ENCODE data around the gene TMEM201.

The TMEM201 gene

DNA sequence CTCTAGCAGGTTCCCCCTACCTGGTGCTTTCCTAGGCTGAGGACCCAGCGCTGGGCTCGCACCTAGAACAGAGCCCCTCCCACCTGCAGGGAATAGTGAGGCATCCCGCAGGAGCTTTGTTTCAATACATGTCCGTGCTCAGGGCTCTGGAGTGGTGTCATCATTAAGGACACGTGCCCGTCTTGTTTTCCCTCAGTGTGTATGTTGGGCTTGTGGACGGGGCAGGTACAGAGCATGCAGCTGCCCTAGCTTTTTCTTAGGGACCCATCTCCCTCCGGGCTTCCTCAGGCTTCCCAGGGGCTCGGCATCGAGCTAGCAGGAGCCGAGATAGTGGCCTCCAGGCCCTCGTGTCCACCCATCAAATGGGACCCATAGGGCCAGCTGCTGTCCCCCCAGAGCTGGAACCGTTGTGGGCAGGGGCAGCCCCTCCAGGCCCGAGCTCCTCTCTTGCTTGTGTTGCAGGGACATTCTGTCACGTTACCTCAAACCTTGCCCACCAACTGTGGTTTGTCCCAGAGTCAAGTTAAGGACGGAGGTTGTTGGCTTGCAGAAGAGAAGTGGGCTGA is 3.9 kb downstream of the TMEM201 start:
- peaks cover 54% of the 10 kb centered on the region for H3K4me1 Mint-ChIP-seq
- H3K9me3 Mint-ChIP-seq = no peaks in the 10 kb centered on the region
- no peaks in the 10 kb centered on the region for H3K36me3 Mint-ChIP-seq
- peak overlapping the region; percentile 65 for H3K27ac Mint-ChIP-seq
- ATAC-seq = no peak
- H3K27me3 Mint-ChIP-seq = no peaks in the 10 kb centered on the region
- no peak overlapping the region for H3K4me3 Mint-ChIP-seq

- H3K27ac Mint-ChIP-seq = peak overlapping the region; percentile 65
- H3K4me1 Mint-ChIP-seq = peaks cover 50% of the 10 kb centered on the region
- ATAC-seq = no peak
- H3K9me3 Mint-ChIP-seq = no peaks in the 10 kb centered on the region
- no peak overlapping the region for H3K4me3 Mint-ChIP-seq
- no peaks in the 10 kb centered on the region for H3K27me3 Mint-ChIP-seq
- no peaks in the 10 kb centered on the region for H3K36me3 Mint-ChIP-seq
These were observed 4.4 kb downstream of the TMEM201 start for GRCh38 chr1:9593147-9593491.

- H3K27me3 Mint-ChIP-seq = no peaks in the 10 kb centered on the region
- peaks cover 48% of the 10 kb centered on the region for H3K4me1 Mint-ChIP-seq
- H3K4me3 Mint-ChIP-seq = no peak overlapping the region
- peak overlapping the region; percentile 65 for H3K27ac Mint-ChIP-seq
- ATAC-seq = peak; percentile 2
- no peaks in the 10 kb centered on the region for H3K9me3 Mint-ChIP-seq
- H3K36me3 Mint-ChIP-seq = no peaks in the 10 kb centered on the region
These were observed 5.1 kb downstream of the TMEM201 start for GRCh38 chr1:9593492-9594465.

DNA sequence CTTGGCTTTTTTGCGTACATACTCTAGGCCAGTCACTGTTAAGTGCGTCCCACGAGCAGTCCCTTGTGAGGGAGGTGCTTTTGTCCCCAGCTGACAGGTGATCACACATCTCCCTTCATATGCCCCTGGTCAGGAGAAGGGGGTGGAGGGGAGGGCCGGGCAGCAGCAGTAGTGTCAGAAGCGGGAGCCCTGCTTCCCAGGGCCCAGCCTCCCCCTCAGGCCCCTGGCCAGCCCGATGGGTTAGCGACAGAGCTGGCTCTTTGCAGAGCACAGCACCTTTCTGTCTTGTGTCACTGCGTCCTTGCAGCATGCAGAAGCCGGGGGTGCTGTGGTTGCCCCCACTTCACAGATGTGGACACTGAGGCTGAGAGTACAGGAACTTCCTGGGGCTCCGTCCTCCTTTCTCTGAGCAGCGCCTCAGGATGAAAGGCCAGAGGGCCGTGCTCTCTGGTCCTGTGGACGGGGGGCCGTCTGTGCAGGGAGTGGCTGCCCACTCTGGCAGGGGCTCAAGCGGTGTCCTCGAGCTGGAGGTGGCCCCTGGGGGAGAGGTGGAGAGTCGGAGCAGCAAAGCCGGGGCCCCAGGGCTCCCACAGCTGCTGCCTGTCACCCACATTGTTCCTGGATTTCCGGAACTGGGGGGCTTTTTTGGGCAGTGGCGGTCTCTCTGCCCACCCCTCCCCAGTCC is 5.9 kb downstream of the TMEM201 start:
- ATAC-seq = no peak
- Mint-ChIP-seq H3K4me1 (peaks cover 44% of the 10 kb centered on the region), H3K9me3 (no peaks in the 10 kb centered on the region), H3K27me3 (no peaks in the 10 kb centered on the region), H3K27ac (no peak overlapping the region), H3K36me3 (no peaks in the 10 kb centered on the region), H3K4me3 (no peak overlapping the region)

- Mint-ChIP-seq H3K9me3 (no peaks in the 10 kb centered on the region), H3K4me3 (no peak overlapping the region), H3K36me3 (peaks cover 5% of the 10 kb centered on the region), H3K27ac (no peak overlapping the region), H3K27me3 (no peaks in the 10 kb centered on the region), H3K4me1 (peaks cover 37% of the 10 kb centered on the region)
- ATAC-seq = no peak
These were observed 6.7 kb downstream of the TMEM201 start for GRCh38 chr1:9595156-9595967.

DNA sequence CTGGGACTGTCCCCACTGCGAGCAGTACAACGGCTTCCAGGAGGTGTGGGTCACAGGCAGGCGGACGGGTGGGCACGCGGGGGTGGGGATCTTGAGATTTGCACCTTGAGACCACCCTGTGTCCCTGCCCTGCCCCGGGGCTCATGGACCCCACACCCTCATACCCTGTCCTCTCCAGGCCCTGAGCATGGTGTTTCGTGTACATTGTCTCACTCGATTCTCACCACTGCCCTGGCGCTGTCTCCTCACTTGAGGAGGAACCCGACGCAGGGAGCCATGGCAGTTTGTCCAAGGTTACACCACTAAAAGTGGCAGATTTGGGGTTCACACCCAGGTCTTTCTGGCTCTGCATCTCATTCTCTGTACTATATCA is 7.2 kb downstream of the TMEM201 start:
- no peak overlapping the region for H3K27ac Mint-ChIP-seq
- no peaks in the 10 kb centered on the region for H3K27me3 Mint-ChIP-seq
- ATAC-seq = no peak
- H3K9me3 Mint-ChIP-seq = no peaks in the 10 kb centered on the region
- peaks cover 31% of the 10 kb centered on the region for H3K4me1 Mint-ChIP-seq
- no peak overlapping the region for H3K4me3 Mint-ChIP-seq
- peaks cover 11% of the 10 kb centered on the region for H3K36me3 Mint-ChIP-seq

- Mint-ChIP-seq H3K36me3 (peaks cover 16% of the 10 kb centered on the region), H3K4me1 (peaks cover 25% of the 10 kb centered on the region), H3K4me3 (no peak overlapping the region), H3K27me3 (no peaks in the 10 kb centered on the region), H3K9me3 (no peaks in the 10 kb centered on the region), H3K27ac (no peak overlapping the region)
- ATAC-seq = no peak
These were observed 7.9 kb downstream of the TMEM201 start for GRCh38 chr1:9596415-9597123.

DNA sequence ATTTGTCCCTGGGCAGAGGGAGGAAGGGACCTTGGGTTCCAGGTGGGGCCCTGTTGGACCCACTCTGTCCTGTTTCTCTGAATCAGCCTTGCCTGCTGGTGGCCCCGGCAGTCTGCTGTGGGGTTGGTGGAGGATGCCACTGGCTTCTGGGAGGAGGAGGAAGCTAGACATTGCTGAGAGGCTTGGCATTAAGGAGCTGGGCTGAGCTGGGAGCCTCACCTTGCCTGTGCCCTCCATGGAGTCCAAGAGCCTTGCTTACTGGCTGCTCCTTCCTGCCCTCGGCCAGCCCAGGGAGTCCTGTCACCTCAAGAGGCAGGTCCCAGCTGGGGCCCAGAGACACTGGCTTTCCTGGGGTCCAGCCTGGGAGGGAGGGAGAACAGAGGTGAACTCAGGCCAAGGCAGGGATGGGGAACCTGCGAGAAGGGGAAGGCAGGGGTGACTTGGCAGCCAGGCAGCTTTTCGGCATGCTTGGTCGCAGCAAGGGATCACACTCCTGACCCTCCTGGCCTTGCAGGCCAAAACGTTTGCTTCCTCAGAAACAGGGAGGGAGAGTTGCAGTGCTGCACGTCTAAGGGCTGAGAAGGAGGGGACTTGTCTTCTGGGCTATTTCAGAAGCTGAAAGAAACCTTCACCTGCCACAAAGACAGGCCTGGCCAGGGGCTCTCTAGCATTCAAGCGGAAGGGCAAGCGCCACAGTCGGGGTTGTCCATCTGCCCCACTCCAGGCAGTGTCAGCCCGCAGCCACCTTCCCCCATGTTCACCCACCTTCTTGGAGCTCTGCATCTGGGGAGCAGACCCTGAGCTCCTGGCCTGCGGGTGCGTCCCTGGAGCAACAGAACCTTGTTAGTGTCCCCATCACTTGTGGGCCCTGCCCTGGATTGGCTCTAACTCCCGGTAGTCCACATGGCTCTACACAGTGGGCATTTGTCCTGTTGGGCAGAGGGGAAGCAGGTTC is 8.9 kb downstream of the TMEM201 start:
- H3K27me3 Mint-ChIP-seq = no peaks in the 10 kb centered on the region
- ATAC-seq = no peak
- no peaks in the 10 kb centered on the region for H3K9me3 Mint-ChIP-seq
- H3K36me3 Mint-ChIP-seq = peaks cover 16% of the 10 kb centered on the region
- H3K4me3 Mint-ChIP-seq = no peak overlapping the region
- H3K4me1 Mint-ChIP-seq = peaks cover 18% of the 10 kb centered on the region
- no peak overlapping the region for H3K27ac Mint-ChIP-seq

DNA sequence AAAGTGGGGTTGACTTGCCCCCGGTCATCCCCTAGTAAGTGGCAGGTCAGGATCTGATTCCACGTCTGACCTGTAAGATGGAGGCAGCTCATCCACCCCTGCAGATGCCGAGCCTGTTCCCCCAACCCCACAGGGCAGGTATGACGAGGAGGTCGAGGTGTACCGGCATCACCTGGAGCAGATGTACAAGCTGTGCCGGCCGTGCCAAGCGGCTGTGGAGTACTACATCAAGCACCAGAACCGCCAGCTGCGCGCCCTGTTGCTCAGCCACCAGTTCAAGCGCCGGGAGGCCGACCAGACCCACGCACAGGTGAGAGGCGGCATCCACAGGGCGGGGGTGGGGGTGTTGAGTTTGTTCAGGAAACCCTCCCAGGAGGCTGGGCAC is 9.6 kb downstream of the TMEM201 start:
- Mint-ChIP-seq H3K36me3 (peaks cover 21% of the 10 kb centered on the region), H3K27ac (no peak overlapping the region)

GRCh38 chr1:9599741-9600140 is 11.0 kb downstream of the TMEM201 start:
- no peaks in the 10 kb centered on the region for H3K27me3 Mint-ChIP-seq
- no peak overlapping the region for H3K4me3 Mint-ChIP-seq
- peaks cover 27% of the 10 kb centered on the region for H3K36me3 Mint-ChIP-seq
- no peak overlapping the region for H3K27ac Mint-ChIP-seq
- H3K4me1 Mint-ChIP-seq = peaks cover 7% of the 10 kb centered on the region
- no peaks in the 10 kb centered on the region for H3K9me3 Mint-ChIP-seq
- ATAC-seq = no peak

More for the DNA sequence above, 9.6 kb downstream of the TMEM201 start:
- Mint-ChIP-seq H3K9me3 (no peaks in the 10 kb centered on the region), H3K4me1 (peaks cover 12% of the 10 kb centered on the region), H3K27me3 (no peaks in the 10 kb centered on the region), H3K4me3 (no peak overlapping the region)
- ATAC-seq = no peak

- Mint-ChIP-seq H3K27ac (no peak overlapping the region), H3K4me1 (no peaks in the 10 kb centered on the region)
These were observed 12.4 kb downstream of the TMEM201 start for GRCh38 chr1:9600861-9601834.

DNA sequence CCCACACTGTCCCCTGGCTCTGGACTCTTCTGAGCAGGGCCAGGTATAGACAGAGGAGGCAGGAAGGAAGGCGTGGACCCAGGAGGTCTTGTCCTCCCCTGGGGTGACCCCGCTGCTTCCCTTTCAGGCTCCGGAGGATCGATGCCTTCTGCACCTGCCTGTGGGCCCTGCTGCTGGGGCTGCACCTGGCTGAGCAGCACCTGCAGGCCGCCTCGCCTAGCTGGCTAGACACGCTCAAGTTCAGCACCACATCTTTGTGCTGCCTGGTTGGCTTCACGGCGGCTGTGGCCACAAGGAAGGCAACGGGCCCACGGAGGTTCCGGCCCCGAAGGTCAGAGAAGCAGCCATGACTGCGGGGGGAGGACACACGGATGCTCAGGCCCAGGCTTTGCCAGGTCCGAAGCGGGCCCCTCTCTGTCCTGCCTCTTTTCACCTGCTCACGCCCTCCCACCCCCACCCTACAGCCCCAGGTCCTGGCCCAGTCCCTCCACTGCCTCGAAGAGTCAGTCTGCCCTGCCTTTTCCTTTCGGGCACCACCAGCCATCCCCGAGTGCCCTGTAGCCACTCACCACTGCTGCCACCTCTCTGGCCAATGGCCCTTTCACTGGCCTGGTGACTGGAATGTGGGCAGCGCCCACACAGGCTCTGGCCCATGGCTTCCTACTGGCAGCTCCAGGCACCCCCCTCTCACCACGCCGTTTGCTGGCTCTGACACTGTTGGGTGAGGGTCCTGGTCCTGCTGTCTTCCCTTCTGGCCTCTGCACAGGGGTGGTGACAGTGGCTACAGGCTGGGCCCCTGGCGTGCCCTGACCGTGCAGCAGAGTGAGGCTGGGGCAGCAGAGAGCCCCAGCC is 13.5 kb downstream of the TMEM201 start:
- no peaks in the 10 kb centered on the region for H3K27me3 Mint-ChIP-seq
- H3K4me1 Mint-ChIP-seq = no peaks in the 10 kb centered on the region
- no peak overlapping the region for H3K27ac Mint-ChIP-seq
- H3K4me3 Mint-ChIP-seq = no peak overlapping the region
- no peaks in the 10 kb centered on the region for H3K9me3 Mint-ChIP-seq
- H3K36me3 Mint-ChIP-seq = peaks cover 35% of the 10 kb centered on the region
- no peak for ATAC-seq

More at GRCh38 chr1:9600861-9601834, 12.4 kb downstream of the TMEM201 start:
- no peaks in the 10 kb centered on the region for H3K9me3 Mint-ChIP-seq
- ATAC-seq = peak; percentile 21
- H3K4me3 Mint-ChIP-seq = no peak overlapping the region
- peaks cover 35% of the 10 kb centered on the region for H3K36me3 Mint-ChIP-seq
- no peaks in the 10 kb centered on the region for H3K27me3 Mint-ChIP-seq
